ENCODE data around the gene TNFAIP8L3. TPM values are rescaled to one million over a fixed set of nuclear protein-coding genes. Genes with fewer than 3 reads are reported as not detected.

The TNFAIP8L3 gene
- polyA plus RNA-seq, 2 of the 4 experiments (the other 2 are of a cell fraction), result 0.26 to 1.8 TPM

DNA sequence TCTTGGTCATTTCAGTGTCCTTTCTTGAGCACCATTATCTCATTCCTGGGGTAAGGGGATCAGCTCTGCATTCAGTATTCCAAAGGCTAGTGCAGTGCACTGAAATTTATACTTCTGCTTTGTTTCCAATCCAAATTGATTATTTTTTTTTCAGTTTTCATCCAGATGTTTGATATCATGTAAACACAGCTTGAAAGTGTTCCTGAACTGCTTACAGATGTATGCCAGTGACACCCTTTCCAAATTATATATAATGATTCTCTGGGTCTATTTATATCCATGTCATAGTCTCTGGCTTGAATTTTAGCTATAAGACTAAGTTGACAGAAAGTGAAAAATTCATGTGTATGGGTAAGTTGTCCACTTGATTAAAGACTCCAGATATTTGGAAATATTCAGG lies 11.8 kb upstream of the TNFAIP8L3 start:
- CTCF ChIA-PET, result interaction anchor here (1.5 to 2.6 kb wide), 4 partner anchors 10 to 87 kb away, joined by 5 to 12 read pairs (median 8); no protein-coding TSS in a partner anchor

DNA sequence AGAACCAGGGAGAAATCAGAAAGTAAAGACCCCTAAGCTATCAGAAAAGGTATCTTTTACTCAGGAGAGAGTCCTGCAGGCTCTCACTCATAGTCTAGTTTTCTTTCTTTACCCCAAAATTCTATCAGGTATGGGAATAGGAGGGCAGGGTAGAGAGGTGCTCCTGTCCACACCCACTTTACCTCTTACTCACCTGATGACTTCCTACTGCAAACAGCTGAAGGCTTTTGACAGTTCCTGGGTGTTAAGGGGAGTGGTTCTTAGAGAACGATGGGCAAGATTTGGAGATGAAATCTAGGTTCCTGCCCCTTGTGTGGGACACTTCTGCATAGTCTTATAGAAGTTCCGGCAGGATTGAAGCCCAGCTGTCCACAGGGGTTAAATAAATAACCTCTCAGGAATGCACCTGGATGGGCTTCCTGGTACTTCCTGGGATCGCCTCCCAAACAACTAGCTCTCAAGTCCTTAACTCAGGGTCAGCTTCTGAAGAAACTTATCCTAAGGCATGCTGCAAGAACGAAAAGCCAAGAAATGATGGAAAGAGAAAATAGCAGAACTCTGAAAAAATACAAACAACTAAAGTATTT lies 10.8 kb upstream of the TNFAIP8L3 start:
- CTCF ChIA-PET, result interaction anchor here (0.7 to 2.6 kb wide), 6 partner anchors 11 to 277 kb away, joined by 3 to 12 read pairs (median 6); no protein-coding TSS in a partner anchor

More for the DNA sequence above, 11.8 kb upstream of the TNFAIP8L3 start:
- ATAC-seq, result no peak
- POLR2A ChIA-PET, result no interaction called here
- no peak overlapping the region for H3K4me3 ChIP-seq
- H3K27ac ChIP-seq, result no peak overlapping the region
- FAIRE-seq, result no peak
- no peak for TF ChIP-seq MYC (IDR thresholded peaks at IDR 0.05; ENCODE audit: borderline replicate concordance, low read length)
- TF ChIP-seq RFX5 (IDR thresholded peaks at IDR 0.05), result no peak
- TF ChIP-seq ZNF302 (CRISPR knock-in tag; IDR thresholded peaks at IDR 0.05), result no peak
- no peak for TF ChIP-seq JUN (IDR thresholded peaks at IDR 0.05)
- no peak for TF ChIP-seq EHF (CRISPR knock-in tag; IDR thresholded peaks at IDR 0.05)
- no peak for TF ChIP-seq RCOR1 (IDR thresholded peaks at IDR 0.05; ENCODE audit: low read depth, low read length)
- TF ChIP-seq, protein P1, sequence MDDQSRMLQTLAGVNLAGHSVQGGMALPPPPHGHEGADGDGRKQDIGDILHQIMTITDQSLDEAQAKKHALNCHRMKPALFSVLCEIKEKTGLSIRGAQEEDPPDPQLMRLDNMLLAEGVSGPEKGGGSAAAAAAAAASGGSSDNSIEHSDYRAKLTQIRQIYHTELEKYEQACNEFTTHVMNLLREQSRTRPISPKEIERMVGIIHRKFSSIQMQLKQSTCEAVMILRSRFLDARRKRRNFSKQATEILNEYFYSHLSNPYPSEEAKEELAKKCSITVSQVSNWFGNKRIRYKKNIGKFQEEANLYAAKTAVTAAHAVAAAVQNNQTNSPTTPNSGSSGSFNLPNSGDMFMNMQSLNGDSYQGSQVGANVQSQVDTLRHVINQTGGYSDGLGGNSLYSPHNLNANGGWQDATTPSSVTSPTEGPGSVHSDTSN (IDR thresholded peaks at IDR 0.05), result no peak
- TF ChIP-seq MAFK (IDR thresholded peaks at IDR 0.05; ENCODE audit: partially characterized antibody), result no peak
- TF ChIP-seq TP53 (CRISPR knock-in tag; IDR thresholded peaks at IDR 0.05), result no peak
- TF ChIP-seq, protein P2, sequence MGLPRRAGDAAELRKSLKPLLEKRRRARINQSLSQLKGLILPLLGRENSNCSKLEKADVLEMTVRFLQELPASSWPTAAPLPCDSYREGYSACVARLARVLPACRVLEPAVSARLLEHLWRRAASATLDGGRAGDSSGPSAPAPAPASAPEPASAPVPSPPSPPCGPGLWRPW (IDR thresholded peaks at IDR 0.05), result no peak
- TF ChIP-seq, protein P3, sequence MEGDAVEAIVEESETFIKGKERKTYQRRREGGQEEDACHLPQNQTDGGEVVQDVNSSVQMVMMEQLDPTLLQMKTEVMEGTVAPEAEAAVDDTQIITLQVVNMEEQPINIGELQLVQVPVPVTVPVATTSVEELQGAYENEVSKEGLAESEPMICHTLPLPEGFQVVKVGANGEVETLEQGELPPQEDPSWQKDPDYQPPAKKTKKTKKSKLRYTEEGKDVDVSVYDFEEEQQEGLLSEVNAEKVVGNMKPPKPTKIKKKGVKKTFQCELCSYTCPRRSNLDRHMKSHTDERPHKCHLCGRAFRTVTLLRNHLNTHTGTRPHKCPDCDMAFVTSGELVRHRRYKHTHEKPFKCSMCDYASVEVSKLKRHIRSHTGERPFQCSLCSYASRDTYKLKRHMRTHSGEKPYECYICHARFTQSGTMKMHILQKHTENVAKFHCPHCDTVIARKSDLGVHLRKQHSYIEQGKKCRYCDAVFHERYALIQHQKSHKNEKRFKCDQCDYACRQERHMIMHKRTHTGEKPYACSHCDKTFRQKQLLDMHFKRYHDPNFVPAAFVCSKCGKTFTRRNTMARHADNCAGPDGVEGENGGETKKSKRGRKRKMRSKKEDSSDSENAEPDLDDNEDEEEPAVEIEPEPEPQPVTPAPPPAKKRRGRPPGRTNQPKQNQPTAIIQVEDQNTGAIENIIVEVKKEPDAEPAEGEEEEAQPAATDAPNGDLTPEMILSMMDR (IDR thresholded peaks at IDR 0.05), result no peak
- no peak for TF ChIP-seq GATA3 (IDR thresholded peaks at IDR 0.05; ENCODE audit: borderline replicate concordance)
- no peak overlapping the region for H3K4me2 ChIP-seq
- no peaks in the 10 kb centered on the region for H3K4me1 ChIP-seq
- no peaks in the 10 kb centered on the region; the same call in 2 of the 3 replicates for H3K9me3 ChIP-seq
- DNase-seq (ENCODE audit: low read depth in 1 of 2, low spot score in 1 of 2), result no peak

More for the DNA sequence above, 10.8 kb upstream of the TNFAIP8L3 start:
- no peak overlapping the region for H3K27ac ChIP-seq
- DNase-seq (ENCODE audit: low read depth in 1 of 2, low spot score in 1 of 2), result no peak
- H3K4me2 ChIP-seq, result no peak overlapping the region
- no peak for ATAC-seq
- POLR2A ChIA-PET, result no interaction called here
- TF ChIP-seq, protein P4, sequence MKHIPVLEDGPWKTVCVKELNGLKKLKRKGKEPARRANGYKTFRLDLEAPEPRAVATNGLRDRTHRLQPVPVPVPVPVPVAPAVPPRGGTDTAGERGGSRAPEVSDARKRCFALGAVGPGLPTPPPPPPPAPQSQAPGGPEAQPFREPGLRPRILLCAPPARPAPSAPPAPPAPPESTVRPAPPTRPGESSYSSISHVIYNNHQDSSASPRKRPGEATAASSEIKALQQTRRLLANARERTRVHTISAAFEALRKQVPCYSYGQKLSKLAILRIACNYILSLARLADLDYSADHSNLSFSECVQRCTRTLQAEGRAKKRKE (CRISPR knock-in tag; IDR thresholded peaks at IDR 0.05; ENCODE audit: low read depth), result no peak
- TF ChIP-seq, protein P3 (IDR thresholded peaks at IDR 0.05), result no peak
- TF ChIP-seq HDAC2 (IDR thresholded peaks at IDR 0.05) (no peak), SMC3 (IDR thresholded peaks at IDR 0.05) (no peak), HEYL (CRISPR knock-in tag; IDR thresholded peaks at IDR 0.05) (no peak), MAFK (IDR thresholded peaks at IDR 0.05; ENCODE audit: partially characterized antibody) (no peak), MAZ (IDR thresholded peaks at IDR 0.05; ENCODE audit: borderline replicate concordance, low read depth, low read length) (no peak), KDM1A (IDR thresholded peaks at IDR 0.05; ENCODE audit: low read depth) (no peak), GATA3 (IDR thresholded peaks at IDR 0.05; ENCODE audit: borderline replicate concordance) (no peak), CHD2 (IDR thresholded peaks at IDR 0.05; ENCODE audit: low read length, partially characterized antibody) (no peak), HOXB5 (CRISPR knock-in tag; IDR thresholded peaks at IDR 0.05) (no peak), BHLHE40 (IDR thresholded peaks at IDR 0.05; ENCODE audit: low read depth, low read length) (no peak)
- TF ChIP-seq, protein P5, sequence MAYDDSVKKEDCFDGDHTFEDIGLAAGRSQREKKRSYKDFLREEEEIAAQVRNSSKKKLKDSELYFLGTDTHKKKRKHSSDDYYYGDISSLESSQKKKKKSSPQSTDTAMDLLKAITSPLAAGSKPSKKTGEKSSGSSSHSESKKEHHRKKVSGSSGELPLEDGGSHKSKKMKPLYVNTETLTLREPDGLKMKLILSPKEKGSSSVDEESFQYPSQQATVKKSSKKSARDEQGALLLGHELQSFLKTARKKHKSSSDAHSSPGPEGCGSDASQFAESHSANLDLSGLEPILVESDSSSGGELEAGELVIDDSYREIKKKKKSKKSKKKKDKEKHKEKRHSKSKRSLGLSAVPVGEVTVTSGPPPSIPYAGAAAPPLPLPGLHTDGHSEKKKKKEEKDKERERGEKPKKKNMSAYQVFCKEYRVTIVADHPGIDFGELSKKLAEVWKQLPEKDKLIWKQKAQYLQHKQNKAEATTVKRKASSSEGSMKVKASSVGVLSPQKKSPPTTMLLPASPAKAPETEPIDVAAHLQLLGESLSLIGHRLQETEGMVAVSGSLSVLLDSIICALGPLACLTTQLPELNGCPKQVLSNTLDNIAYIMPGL (CRISPR knock-in tag; IDR thresholded peaks at IDR 0.05; ENCODE audit: borderline replicate concordance), result no peak
- TF ChIP-seq, protein P6, sequence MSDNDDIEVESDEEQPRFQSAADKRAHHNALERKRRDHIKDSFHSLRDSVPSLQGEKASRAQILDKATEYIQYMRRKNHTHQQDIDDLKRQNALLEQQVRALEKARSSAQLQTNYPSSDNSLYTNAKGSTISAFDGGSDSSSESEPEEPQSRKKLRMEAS (IDR thresholded peaks at IDR 0.05), result no peak
- FAIRE-seq, result no peak
- H3K4me1 ChIP-seq, result no peaks in the 10 kb centered on the region
- H3K4me3 ChIP-seq, result no peak overlapping the region
- WGBS (ENCODE audit: missing lambda C conversion rate), result 32% methylated on average over 4 of the region's 4 CpGs
- H3K9me3 ChIP-seq, result no peaks in the 10 kb centered on the region; the same call in 2 of the 3 replicates
